ENCODE results near the gene MYRFL.

Gene MYRFL

DNA sequence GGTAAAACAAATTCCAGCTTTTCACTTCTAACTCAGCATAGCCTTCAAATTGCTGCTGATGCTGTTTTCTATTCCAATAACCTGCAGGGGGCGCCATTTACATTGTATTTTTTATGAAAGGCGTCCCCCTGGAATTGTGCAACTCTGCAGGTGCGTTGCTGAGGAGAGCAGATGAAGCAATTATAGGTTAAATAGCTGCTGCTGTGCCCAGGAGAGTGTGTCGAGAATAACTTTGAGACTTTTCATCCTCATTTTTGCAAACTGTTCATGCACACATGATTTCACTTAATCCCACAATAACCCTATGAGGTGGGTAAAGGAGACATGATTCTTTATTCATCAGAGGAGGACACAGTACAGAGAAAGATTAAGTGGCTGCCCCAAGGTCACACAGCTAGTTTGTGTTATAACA, 75.7 kb downstream of the MYRFL start:
- DNase-seq: peak; percentile 49

DNA sequence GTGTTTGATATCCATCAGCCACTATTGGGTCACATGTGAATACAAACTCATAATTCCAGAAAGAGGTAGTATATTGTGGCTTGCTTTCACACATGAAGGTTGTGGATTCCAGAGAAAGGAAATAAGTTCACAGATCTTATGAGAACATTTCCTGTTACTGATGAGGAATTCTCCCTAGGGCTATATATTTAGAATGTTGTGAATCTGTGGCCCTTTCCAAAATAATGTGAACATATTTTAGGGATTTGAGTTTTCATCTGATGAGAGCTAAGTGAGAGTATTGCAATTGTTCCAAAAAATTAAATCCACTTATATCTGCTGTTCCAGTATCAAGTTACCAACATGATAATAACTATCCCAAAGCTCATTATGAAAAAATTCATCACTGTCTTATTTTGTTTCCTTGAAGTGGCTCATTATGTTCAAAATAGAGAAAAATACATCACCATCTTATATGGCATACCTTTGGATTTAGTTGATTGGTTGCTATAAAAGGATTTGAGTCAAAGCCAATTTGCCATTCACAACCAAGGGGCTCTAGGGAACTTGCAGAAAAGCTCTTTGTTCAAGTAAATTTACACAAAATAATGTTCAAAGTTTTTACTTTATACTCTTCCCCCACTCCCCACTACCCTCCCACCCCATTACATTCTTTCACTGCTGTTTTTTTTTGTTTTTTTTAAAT, 76.3 kb downstream of the MYRFL start:
- DNase-seq: no peak

DNA sequence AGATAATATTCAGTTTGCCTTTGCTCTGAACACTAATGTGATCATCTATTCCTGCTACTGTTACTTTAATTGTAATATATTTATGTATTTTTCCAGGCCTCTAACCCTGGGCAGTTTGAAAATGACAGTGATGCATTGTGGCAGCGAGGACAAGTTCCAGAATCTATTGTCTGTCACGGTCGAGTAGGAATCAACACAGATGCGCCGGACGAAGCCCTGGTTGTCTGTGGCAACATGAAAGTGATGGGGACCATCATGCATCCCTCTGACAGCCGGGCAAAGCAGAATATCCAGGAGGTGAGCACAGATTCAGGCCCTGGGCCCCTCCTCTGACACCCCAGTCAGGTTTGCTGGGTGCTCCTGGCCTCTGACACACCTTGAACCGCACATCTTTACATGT, 78.5 kb downstream of the MYRFL start:
- no peak for DNase-seq

DNA sequence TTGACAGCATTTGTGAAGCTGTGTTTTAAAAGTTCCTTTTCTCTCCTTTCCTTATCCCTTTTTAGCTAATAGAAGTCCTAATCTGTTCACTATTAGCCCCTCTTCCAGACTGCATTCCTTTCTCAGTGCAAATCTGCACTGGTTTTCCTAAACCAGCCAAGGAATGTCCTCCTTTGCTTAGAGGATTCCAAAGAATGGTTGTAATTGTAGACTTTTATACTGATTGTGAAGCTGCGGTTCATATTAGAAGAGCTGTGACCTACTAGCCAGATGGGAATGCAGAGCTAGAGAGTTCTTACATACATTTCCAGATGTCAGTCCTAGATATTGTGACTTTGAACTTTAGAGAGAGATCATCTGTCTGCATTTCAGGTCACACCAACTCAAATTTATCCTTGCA, 79.8 kb downstream of the MYRFL start:
- no peak for DNase-seq

DNA sequence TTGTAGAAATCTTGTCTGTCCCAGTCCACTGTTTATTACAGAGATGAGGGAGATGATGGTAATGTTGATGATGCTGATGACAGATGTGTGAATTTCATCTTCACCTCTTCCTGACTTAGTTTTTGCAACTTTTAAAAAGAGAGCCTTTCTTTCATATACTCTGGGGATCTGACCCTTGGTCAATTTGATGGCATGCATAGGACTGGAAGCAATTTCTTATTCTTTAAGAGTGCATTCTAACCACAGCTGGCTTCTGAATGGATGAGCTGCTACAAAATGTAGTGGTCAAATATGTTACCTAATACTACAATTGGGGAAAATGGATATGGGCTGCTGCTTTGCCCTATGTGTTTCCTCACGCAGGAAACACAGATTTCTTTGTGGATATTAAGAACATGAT, 80.8 kb downstream of the MYRFL start:
- DNase-seq: no peak

DNA sequence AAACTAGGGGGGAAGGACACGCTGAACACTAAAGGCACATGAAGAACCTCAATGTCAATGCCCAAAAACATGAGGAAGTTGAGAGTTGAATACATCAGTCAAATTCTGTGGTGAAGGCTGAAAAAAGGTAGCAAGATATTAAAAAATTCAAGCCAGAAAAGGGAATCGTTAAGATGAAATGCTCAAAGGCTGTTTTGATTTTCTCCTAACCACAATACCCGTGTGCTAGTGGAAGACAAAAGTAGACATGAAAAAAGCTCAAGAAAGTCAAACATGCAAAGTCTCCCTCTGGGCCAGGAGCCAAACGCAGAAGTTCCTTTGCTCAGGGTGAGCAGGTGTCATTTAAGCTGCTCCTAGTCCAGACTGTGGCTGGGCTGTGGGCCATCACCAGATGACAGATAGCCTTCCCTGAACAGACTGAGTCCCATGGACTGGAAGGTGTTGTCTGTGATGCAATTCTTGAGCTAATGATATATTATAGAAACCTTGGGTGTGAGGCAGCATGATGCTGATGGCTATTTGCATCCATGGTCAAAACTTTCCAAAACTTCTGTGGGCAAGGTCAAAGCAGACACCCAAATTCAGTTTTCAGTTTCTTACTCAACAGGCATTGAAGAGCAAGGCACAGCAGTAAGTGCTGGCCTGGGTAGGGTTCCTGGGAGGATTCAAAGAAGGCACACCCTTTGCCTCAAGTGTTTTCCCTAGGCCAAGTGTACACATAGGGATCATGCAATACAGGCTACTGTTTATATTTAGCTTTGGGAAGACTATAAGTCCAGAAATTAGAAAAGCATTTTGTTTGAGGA, 81.6 kb downstream of the MYRFL start:
- no peak for DNase-seq

DNA sequence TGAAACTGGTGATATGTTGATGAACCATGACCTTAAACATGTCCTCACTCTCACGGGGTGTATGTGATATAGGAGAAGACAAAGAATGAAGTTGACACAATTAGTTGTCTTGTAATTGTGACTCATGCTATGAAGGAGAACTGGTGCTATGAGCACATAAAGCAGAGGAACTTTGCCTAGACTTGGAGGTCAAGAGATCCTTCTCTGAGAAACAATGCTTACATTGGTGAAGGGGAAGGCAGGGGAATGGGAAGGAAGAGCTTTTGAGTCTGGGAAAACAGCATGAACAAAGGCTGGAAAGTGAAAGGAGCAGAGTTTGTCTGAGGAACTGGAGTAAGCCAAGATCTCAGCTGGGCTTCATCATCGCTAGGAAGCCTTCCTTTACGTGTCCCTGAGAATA, 83.2 kb downstream of the MYRFL start:
- no peak for DNase-seq

DNA sequence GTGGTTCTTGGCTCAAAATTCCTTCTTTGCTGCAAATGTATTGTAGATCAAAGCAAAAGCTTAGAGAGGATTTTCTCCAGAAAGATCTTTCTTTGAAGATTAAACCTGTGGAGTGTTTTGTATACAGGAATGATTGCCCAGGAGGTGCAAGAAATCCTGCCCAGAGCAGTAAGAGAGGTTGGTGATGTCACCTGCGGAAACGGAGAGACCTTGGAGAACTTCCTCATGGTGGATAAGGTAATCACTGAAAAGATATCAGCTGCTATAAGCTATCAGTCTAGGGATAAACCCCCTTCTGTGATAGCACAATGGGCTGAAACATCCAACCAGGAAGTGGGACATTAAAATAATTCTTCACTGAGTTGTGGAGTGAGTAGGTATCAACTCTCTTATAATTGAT, 85.7 kb downstream of the MYRFL start:
- DNase-seq: no peak

DNA sequence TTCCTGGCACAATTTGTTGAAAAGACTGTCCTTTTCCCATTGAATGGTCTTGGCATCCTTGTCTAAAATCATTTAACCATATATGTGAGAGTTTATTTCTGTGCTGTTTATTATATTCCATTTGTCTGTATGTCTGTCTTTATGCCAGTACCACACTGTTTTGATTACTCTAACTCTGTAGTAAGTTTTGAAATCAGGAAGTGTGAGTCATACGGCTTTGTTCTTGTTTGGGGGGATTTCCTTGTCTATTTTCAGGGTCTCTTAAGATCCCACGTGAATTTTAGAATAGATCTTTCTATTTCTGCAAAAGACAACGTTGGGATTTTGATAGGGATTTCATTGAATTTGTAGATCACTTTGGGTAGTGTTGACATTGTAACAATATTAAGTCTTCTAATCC, 88.5 kb downstream of the MYRFL start:
- no peak for DNase-seq

DNA sequence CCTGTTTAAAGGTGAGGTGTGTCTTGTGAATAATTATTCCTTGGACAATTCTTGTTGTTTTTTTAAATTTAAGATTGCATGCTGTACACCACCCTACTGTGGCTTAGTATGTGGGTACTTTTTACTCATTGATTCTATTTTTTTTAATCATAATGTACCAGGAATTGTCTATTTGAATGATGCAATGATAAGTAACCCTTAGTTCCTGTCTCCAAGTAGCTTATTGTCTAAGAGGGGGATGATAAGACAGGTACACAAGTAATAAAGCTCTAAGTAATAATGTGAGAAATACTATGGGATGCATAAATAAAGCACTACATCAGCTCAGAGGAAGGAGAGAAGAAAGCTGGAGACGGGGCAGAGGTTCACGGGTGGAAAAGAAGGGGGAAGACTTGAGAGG, 90.9 kb downstream of the MYRFL start:
- DNase-seq: no peak

DNA sequence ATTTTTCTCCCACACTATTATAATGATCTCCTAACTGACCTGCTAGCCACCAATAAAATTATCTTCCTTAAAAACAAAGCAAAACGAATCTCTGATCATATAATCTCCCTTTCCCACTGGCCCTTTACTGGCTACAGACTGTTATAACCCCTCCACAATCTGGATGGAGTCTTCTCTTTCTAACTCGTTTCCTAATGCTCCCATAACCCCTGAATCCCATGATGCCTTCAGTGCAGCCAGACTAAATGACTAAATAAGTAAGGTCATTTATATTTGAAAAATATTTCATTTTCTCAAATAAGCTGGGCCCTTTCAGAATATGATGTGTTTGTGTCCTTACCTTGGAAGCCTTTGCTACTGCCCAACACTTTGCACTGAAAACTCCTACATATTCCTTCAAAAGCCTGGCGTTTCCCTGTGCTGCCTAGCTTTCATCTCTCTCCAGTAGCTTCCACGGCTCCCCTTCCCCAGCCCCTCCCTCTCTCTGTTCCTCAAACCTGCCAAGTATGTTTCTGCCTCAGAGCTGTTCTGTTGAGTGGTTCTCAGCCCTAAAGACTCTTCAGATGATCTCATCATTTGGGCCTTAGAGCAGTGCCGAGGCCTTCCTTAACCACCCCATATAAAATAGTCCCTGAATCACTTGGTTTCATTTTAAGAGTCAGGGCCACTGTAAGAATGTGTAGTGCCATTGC, 91.7 kb downstream of the MYRFL start:
- DNase-seq: no peak

DNA sequence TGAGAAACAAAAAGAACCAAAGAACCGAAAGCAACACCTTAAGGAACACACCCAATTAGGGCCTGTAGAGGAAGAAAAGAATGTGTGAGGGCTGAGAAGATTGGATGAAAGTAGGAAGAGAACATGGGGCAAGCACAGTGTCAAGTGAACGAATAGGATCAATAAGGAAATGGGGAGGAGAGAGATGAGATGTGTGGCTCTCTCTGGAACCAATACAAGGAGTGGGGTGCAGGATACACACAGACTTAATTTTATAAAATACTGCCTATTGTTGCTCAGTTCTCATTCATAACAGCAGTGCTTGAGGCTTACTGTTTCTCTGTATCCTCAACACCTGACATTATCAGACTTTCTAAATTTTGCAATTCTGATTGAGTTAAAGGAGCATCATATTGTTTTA, 93.3 kb downstream of the MYRFL start:
- no peak for DNase-seq

DNA sequence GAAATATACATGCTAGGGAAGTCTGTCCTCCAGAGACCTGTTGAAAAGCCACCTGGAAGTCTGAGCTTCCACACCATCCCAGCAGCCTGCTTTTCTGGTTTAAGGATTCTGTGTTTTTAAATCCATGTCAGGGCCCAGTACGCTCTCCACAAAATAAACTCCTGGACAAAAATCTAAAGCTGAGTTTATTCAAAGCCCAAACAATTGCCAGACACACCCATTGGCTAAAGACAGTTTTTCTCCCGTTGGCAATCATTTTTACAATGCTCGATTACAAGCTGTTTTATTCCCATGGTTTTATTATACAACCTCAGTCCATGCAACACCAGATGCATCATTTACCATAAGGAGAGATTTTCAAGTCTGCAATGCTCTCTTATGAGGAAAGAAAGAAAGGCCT, 94.5 kb downstream of the MYRFL start:
- DNase-seq: no peak

DNA sequence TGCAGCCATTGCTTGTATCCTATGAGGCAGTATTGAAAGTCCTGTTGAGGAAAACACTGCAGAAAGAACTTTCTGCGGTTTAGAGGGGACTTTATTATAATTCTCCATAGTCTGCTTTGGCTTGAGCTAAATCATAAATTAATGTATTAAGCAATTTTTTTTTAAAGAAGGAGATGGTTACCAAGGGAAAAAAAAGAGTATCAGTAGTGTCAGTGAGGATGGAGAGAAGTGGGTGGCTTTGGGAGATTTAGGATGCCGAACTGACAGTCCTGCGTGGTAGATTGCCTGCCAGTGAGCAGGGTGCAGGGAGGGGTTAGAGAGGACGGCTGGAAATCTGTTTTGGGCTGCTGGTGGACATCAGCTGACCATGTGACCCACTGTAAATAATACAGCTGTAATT, 96.8 kb downstream of the MYRFL start:
- no peak for DNase-seq

DNA sequence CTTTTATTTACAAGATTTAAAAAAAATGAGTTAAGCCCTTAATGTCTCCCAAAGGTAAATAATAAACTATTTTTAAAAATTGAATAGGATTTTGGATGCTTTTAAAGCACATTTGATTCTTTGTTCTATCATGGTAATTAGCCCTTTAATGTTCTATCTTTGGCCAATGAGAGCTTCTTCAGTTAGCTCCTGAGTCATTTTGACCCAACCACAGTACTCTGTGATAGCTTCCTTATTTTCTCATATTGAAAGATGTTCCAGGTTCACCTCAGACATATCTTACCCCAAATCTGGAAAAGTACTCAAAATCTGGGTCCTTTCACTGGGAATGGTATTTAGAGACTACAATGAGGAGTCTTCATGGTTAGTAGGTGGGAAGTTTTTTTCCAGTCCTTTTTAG, 98.0 kb downstream of the MYRFL start:
- DNase-seq: no peak

DNA sequence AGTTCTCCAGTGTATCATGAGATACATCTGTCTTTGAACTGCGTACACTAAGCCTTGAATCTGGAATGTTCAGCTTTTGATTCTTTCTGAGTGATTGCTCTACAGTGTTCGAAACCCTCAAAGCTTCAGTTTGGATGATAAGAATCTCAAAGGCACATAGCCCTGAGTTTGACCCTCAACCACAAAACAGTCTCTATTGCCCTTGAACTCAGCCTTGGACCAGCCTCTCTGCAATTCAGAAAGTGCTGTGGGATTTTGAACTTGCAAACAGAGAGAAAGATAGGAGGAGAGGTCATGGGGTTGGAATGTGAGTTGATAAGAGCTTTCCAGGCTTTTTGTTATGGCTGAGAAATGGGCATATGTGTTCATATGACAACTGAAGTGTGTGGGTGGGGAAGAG, 100.3 kb downstream of the MYRFL start:
- no peak for DNase-seq

DNA sequence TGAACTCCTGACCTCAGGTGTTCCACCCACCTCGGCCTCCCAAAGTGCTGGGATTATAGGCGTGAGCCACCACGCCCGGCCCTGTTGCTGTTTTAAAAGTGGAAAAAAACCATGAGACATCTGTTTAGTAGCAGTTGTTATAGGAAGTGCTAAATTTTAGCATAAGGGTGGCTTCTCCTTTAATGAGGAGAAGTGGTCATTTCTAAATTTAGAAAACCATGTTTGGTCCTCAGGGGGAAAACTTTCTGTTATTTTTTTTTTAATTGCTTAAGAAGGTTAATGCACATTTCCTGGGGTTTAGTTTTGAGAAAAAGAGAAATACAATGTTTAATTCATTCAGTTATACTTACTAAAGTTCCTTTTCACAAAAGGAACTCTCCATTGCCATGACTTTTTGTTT, 102.1 kb downstream of the MYRFL start:
- no peak for DNase-seq

DNA sequence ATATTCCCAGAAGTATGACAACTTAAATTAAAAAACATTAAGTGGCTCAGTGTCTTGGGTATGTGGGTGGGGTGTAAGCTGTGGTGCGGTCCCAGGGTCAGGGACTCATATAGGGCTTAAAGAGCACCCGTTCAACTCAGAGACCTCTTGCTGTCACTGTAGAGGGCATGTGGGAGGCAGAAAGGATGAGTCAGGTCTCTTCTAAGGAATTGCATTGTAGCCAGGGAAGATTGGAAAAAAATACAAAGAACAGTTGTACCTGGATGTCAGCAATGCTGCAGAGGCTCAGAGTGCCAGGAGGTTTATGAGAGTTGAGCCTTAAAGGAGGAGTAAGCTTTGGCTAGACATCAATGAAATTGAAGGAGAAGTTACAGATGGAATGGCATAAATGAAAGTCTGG, 104.1 kb downstream of the MYRFL start:
- no peak for DNase-seq

DNA sequence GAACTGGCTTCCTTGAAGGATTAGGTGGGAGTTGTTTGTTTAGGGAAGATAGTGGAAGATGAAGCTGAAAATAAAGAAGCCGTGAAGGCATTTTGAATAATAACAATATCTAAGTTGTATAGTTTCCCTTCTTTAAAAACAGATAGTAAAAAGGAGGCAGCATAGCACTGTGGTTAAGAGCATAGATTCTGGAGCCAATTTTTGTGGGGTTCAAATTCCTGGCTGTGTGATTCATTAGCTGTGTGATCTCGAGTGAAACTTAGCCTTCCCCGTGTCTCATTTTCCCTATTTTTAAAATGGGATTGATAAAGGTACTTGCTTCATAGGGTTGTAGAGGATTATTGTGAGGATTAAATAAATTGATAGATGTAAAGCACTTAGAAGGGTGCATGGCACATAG, 104.5 kb downstream of the MYRFL start:
- no peak for DNase-seq

DNA sequence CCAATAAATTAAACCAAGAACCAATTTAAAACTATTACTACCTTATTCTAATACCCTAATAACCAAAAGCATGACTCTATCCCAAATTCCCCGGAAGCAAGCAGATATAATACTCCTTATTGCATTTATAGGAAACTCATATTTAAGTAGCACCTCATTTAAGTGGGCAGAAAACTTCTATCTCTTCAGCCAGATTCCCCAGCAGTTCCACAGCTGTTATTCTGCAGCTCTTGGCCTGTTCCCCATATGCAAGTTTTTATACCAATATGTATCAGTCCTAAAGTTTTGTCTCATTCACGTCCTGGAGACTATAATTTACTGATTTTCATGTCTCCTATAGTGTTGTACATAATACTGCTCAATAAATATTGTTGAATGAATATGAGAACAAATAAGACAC, 106.5 kb downstream of the MYRFL start:
- DNase-seq: no peak

DNA sequence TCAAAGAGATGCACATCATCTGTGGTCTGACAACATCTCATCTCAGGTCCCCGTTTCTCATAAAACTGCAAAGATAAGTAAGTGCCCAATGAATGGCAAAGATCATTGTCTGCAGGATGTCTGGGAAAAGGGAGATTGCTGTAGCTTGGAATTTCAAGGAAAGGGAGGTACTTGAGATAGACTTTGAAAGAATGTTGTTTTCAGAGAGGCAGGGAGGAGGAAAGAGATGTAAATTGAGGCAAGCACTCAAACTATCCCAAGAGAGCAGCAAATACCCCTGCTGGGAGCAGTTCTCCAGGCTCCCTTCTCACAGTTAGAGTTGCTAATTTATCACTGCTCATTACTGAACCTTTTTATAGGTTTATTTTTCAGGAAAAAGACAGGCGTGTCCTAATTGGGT, 107.1 kb downstream of the MYRFL start:
- no peak for DNase-seq

DNA sequence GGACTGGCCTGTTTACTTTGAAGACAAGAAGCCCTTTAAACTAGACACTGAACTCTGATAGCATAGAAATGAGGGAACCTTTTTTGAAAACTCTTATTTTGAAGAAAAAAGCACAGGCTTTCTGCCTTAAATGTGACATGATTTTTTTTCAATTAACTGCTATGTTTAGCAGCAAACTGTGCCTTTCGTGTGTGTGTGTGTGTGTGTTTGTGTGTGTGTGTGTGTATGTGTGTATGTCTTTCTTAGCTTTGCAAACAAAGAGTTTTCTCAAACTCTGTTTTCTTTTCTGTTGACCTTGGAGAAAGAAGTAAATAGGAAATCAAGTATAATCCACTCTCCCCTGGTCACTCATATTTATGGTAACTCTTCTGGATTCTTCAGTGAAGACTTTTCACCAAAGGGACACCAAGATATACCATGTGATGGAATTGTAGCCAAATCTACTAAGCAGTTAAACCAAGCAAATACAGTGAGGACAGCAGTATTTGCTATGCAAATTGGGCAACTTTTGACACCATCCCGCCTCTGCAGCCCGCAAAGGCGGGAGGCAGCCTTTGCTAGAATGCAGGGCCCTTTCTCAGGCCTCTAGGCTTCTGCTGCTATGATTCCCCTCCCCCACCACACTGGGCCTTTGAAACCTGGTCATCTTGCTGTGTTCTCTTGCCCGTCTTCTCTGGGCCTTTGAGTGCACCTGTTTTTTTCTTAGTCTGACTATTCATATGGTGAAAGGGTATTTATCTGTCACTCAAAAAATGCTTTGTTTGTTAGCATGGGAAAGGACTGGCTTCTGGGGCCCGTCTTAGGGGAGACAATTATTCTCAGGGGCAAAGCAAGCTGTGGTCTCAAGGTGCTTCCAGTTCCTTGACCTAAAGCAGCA, 107.9 kb downstream of the MYRFL start:
- no peak for DNase-seq

DNA sequence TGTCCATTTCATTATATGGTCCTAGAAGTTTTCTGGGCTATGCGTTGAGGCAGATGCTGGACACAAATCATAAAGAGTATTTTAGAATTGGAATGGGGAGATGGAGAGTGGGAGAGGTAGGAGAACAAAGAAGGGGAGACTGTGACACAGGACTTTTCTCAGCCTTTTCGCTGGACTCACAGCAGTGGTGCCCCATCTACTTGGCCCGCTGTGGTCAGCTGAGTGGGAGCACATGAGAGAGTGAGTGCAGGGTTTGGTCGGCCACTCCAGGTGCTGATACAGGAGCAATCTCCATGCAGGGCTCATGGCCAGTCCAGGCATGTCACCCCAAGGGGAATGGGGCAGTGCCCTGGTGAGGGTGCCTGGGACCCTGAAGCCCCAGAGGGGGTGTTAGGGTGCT, 109.0 kb downstream of the MYRFL start:
- no peak for DNase-seq

All from stimulated activated CD4-positive, alpha-beta T cell treated with anti-CD3 and anti-CD28 coated beads, Interleukin-1b, Interleukin-23, amount 100 ng/mL, for 48 hours (primary cell).